Fibroblast of upper back skin (primary cell): ENCODE measurements around the gene SH2D3C.

ENCODE experiments used
- DNase-seq: peaks from one replicate; pipeline ENCODE4 v3.0.0-alpha.2; 2013

The SH2D3C gene

DNA sequence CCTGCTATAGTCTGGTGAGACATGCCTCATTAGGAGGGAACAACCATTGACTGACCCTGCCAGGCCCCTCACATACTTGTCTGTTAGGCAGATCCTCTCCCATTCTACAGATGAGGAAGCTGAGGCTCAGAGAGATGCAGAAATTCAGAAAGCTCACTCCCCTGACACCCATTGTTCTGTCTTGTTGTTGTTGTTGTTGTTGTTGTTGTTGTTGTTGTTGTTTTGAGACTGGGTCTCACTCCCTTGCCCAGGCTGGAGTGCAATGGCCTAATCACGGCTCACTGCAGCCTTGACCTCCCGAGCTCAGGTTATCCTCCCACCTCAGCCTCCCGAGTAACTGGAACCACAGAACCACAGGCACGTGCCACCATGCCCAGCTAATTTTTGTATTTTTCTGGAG lies 84.8 kb downstream of the SH2D3C start:
- DNase-seq = no peak

DNA sequence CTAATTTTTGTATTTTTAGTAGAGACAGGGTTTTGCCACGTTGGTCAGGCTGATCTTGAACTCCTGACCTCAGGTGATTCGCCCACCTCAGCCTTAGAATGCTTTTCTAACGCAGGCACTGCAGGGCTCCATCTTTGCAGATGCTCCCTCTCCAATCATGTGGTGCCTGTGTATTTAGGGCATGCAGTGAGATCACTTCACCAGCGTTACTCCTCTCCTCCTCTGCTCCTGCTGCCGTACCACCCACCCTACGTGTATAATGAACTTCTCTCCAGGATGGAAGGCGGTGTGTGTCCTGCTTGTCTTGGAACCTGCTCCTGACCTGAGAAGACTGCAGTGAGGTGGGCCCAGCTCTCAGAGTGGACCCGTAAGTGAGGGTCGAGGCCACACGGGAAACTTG lies 85.3 kb downstream of the SH2D3C start:
- no peak for DNase-seq

DNA sequence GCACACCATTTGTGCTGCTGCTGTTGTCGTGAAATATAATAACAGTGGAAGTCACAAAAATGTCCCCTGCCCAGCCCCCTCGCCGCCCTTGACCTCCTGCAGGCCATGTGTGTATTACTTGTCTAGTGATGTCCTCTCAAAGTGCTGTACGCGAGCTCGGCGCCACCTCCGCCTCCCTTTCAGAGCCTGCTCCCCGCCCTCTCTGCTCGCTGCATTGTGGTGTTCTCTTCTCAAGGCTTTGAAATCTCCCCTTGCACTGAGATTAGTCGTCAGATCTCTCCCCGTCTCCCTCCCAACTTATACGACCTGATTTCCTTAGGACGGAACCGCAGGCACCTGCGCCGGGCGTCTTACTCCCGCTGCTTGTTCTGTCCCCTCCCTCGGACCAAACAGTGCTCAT lies 86.4 kb downstream of the SH2D3C start:
- no peak for DNase-seq

DNA sequence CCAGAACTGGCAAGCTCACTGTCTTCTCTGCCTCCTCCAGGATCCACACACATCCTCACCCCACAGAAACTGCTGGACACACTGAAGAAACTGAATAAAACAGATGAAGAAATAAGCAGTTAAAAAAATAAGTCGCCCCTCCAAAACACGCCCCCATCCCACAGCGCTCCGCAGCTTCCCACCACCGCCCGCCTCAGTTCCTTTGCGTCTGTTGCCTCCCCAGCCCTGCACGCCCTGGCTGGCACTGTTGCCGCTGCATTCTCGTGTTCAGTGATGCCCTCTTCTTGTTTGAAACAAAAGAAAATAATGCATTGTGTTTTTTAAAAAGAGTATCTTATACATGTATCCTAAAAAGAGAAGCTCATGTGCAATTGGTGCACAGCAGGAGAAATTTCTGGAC lies 87.7 kb downstream of the SH2D3C start:
- no peak for DNase-seq

DNA sequence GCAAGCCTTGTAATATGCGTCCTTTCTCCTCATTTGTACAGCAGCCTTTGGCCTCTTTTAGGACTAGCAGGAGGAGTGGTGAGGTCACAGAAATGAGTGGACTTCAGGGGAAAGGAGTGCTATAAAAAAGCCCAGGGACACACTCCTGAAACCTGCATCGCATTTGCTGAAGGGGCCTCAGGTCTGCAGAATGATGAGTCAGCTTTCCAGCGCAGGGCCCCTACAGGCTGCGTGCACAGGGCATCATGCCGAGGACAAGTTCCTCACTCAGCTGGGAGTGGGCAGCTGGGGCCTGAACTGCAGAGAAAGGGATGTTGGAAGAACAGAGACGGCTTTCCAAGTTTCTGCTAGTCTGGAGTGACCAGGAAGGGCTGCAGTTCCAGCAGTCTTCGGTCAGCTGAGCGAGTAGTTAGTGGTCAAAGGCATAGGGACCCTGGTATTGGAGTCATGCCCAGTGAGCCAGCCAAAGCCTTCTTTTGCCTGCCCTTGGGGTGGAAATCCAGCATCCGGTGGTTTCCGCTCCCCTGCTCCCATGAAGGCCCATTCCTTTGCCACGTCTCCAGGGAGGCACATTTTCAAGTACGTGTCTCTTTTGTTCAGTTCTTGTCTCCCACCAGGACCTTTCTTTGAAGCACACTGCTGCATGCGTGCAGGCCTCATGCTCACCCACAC lies 89.0 kb downstream of the SH2D3C start:
- no peak for DNase-seq
